ENCODE measurements around the gene CHST8. TPM values are rescaled to one million over a fixed set of nuclear protein-coding genes. Genes with fewer than 3 reads are reported as not detected.

The CHST8 gene
- total RNA-seq, 2 donors from 2014 or later = 2.7 TPM; not detected in 1

DNA sequence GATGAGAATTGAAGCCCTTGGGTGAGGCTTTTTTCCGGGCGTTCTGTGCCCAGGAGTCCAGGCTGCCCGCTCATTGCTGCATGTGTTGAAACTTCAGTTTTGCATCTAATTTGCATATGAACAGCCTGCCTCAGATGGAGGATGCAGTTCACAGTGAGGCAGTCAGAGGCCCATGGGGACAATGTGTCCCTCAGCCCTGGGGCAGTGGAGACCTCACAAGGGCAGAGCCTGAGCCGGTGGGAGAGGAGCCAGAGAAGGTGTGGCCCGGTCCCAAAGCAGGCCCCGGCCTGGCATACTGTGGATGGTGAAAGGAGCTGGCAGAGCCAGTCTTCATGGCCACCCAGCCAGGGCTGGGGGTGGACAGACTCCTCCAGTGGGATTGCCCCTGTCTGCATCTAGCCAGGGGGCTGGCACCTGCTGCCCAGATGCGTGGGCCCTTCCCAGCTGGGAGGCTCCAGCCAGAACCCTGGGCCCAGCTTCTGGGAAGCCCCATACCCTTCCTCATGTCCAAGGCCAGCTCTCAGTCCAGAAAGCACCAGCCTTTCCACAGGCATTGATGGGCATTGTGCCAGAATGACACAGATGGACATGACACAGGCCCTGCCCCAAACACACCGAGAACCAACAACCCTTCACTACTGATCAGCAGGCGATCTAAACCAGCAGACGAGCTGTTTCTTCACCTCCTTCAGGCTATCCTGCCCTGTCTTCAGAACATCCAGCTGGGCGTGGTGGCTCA is 142.0 kb downstream of the CHST8 start:
- Mint-ChIP-seq H3K27me3 (peaks cover 40% of the 10 kb centered on the region), H3K4me3 (no peak overlapping the region), H3K4me1 (no peaks in the 10 kb centered on the region), H3K36me3 (ENCODE audit: low read depth) (peaks cover 2% of the 10 kb centered on the region), H3K27ac (no peak overlapping the region)
- H3K9me3 ChIP-seq (ENCODE audit: control insufficient read depth, low read length, poor library complexity, severe bottlenecking) = no peaks in the 10 kb centered on the region
- ATAC-seq = no peak
- no peak for DNase-seq

DNA sequence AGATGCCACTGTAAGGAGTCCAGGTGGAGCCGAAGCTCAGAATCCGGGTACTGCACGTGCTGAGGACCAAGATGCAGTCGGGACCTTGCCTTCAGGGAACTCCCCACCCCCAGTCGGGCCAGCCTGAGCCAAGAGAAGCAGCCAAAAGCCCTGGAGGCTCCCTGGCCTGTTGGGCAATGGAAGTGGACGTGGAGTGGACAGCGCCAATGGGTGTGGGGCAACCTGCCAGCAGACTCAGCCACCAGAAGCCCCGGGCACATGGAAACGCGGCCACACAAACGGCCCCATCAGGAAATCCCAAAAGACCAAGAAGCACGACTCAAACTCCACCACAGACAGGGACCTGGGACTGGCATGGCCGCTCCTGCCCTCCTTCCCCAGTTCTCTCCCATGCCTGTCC is 144.9 kb downstream of the CHST8 start:
- H3K27ac Mint-ChIP-seq = no peak overlapping the region
- no peak for ATAC-seq

DNA sequence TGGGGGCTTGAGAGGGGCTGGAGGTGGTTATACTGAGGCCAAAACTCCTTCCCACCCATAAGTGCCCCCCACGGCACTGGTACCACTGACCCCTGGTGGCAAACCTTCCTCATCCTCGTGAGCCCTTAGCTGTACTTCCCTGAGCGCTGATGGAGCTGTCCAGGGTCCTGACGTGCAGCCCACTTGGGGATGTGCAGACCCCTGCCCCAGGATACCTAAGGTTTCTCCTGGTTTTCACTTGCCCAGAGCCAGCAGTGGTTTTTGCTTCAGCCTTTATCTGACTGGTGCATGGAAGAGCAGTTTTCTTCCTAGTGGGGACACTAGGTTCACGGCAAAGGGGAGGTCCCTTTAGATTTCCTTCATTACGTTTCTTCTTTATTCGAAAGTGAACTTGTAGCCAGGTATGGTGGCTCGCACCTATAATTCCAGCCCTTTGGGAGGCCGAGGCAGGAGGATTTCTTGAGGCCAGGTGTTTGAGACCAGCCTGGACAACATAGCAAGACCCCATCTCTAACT is 146.2 kb downstream of the CHST8 start:
- Mint-ChIP-seq H3K36me3 (ENCODE audit: low read depth) (peaks cover 2% of the 10 kb centered on the region), H3K27me3 (peaks cover 45% of the 10 kb centered on the region), H3K4me3 (no peak overlapping the region), H3K27ac (no peak overlapping the region), H3K4me1 (no peaks in the 10 kb centered on the region)
- ATAC-seq (no peak), DNase-seq (no peak)
- no peaks in the 10 kb centered on the region for H3K9me3 ChIP-seq (ENCODE audit: control insufficient read depth, low read length, poor library complexity, severe bottlenecking)

More for the DNA sequence above, 144.9 kb downstream of the CHST8 start:
- Mint-ChIP-seq H3K4me3 (no peak overlapping the region), H3K27me3 (peaks cover 52% of the 10 kb centered on the region), H3K4me1 (no peaks in the 10 kb centered on the region), H3K36me3 (ENCODE audit: low read depth) (peaks cover 2% of the 10 kb centered on the region)
- no peak for DNase-seq
- no peaks in the 10 kb centered on the region for H3K9me3 ChIP-seq (ENCODE audit: control insufficient read depth, low read length, poor library complexity, severe bottlenecking)

DNA sequence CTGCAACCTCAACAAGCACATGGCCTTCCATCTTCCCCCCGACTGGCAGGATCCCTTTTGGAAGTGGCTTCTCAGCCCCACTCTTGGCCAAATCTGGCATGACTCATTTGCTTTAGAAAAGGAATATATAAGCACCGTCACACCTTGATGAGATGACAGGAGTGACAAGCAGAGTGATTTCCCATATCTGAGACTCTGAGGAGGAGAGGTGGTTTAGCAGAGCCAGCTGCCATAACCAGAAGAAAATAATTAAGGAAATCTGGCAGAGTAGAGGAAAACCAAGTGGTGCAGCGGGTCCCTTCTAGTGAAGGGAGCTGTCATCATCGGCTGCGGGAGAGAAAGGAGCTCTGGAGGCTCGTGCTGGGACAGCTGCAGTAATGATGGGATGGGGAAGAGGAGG is 147.5 kb downstream of the CHST8 start:
- H3K4me3 Mint-ChIP-seq = no peak overlapping the region
- DNase-seq = no peak
- peaks cover 45% of the 10 kb centered on the region for H3K27me3 Mint-ChIP-seq
- ATAC-seq = no peak
- no peak overlapping the region for H3K27ac Mint-ChIP-seq
- no peaks in the 10 kb centered on the region for H3K9me3 ChIP-seq (ENCODE audit: control insufficient read depth, low read length, poor library complexity, severe bottlenecking)
- H3K4me1 Mint-ChIP-seq = no peaks in the 10 kb centered on the region
- H3K36me3 Mint-ChIP-seq (ENCODE audit: low read depth) = peaks cover 2% of the 10 kb centered on the region

DNA sequence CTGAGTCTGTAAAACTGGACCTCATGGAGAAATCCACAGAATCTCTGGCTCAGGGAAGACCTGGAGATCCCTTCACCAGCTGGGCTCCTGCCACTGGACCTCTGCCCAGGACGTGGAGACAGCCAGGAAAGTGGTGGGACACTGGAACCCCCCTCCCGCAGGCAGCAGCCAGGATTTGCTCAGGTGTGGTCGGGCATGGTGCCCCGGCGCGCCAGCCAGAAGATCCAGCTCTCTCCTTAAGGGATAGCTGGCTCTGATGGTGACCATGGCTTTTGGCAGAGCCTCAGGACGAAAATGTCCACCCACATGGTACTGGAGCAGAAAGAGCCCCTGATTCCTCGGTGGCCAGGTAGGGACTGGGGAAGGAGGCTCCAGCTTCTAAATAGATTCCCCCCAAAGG is 148.4 kb downstream of the CHST8 start:
- peaks cover 41% of the 10 kb centered on the region for H3K27me3 Mint-ChIP-seq
- H3K36me3 Mint-ChIP-seq (ENCODE audit: low read depth) = no peaks in the 10 kb centered on the region
- DNase-seq = no peak
- ATAC-seq = no peak
- H3K4me1 Mint-ChIP-seq = no peaks in the 10 kb centered on the region
- H3K9me3 ChIP-seq (ENCODE audit: control insufficient read depth, low read length, poor library complexity, severe bottlenecking) = no peaks in the 10 kb centered on the region
- H3K27ac Mint-ChIP-seq = no peak overlapping the region
- no peak overlapping the region for H3K4me3 Mint-ChIP-seq

DNA sequence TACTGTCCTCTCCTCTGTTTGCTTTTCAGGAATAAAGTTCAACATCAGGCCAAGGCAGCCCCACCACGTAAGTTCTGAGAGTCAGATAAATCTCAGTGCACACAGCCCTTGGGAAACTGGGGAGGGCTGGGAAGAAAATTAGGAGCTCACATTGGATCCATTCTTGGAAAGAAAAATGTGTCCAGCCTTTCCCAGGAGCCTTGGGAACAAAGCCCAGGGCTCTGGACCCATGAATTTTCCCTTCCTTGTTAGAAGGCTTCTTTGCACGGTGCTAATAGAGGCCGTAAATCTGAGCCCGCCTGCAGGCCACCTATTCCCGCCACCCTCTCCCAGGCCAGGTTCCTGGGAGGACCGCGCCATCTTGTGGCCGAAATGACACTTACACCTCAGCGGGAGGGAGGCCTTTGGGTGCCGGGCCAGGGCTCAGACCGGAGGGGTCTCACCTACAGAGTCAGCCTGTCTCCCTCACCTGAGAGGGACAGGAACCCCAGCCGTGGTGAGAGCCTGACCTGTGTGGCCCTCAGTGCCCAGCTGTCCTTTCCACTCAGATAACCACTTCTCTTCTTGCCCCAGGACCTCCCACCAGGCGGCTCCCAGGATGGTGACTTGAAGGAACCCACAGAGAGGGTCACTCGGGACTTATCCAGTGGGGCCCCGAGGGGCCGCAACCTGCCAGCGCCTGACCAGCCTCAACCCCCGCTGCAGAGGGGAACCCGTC is 149.8 kb downstream of the CHST8 start:
- Mint-ChIP-seq H3K4me1 (peaks cover 7% of the 10 kb centered on the region), H3K27me3 (peaks cover 45% of the 10 kb centered on the region), H3K36me3 (ENCODE audit: low read depth) (no peaks in the 10 kb centered on the region), H3K27ac (no peak overlapping the region), H3K4me3 (no peak overlapping the region)
- ATAC-seq = peak; percentile 83
- H3K9me3 ChIP-seq (ENCODE audit: control insufficient read depth, low read length, poor library complexity, severe bottlenecking) = no peaks in the 10 kb centered on the region
- DNase-seq = peak; percentile 50 to 77 (median 57)

DNA sequence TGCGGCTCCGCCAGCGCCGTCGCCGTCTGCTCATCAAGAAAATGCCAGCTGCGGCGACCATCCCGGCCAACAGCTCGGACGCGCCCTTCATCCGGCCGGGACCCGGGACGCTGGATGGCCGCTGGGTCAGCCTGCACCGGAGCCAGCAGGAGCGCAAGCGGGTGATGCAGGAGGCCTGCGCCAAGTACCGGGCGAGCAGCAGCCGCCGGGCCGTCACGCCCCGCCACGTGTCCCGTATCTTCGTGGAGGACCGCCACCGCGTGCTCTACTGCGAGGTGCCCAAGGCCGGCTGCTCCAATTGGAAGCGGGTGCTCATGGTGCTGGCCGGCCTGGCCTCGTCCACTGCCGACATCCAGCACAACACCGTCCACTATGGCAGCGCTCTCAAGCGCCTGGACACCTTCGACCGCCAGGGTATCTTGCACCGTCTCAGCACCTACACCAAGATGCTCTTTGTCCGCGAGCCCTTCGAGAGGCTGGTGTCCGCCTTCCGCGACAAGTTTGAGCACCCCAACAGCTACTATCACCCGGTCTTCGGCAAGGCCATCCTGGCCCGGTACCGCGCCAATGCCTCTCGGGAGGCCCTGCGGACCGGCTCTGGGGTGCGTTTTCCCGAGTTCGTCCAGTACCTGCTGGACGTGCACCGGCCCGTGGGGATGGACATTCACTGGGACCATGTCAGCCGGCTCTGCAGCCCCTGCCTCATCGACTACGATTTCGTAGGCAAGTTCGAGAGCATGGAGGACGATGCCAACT is 150.5 kb downstream of the CHST8 start:
- H3K4me1 Mint-ChIP-seq = peaks cover 7% of the 10 kb centered on the region
- no peaks in the 10 kb centered on the region for H3K36me3 Mint-ChIP-seq (ENCODE audit: low read depth)
- DNase-seq = no peak
- H3K27ac Mint-ChIP-seq = no peak overlapping the region
- H3K9me3 ChIP-seq (ENCODE audit: control insufficient read depth, low read length, poor library complexity, severe bottlenecking) = no peaks in the 10 kb centered on the region
- ATAC-seq = no peak
- peaks cover 37% of the 10 kb centered on the region for H3K27me3 Mint-ChIP-seq
- H3K4me3 Mint-ChIP-seq = no peak overlapping the region

DNA sequence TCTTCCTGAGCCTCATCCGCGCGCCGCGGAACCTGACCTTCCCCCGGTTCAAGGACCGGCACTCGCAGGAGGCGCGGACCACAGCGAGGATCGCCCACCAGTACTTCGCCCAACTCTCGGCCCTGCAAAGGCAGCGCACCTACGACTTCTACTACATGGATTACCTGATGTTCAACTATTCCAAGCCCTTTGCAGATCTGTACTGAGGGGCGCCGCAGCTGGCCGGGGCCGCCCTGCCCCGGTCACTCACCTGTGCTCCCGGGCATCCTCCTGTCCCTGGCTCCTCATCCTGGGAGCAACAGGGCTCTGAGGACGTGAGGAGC is 151.1 kb downstream of the CHST8 start:
- H3K4me1 Mint-ChIP-seq = peaks cover 7% of the 10 kb centered on the region

DNA sequence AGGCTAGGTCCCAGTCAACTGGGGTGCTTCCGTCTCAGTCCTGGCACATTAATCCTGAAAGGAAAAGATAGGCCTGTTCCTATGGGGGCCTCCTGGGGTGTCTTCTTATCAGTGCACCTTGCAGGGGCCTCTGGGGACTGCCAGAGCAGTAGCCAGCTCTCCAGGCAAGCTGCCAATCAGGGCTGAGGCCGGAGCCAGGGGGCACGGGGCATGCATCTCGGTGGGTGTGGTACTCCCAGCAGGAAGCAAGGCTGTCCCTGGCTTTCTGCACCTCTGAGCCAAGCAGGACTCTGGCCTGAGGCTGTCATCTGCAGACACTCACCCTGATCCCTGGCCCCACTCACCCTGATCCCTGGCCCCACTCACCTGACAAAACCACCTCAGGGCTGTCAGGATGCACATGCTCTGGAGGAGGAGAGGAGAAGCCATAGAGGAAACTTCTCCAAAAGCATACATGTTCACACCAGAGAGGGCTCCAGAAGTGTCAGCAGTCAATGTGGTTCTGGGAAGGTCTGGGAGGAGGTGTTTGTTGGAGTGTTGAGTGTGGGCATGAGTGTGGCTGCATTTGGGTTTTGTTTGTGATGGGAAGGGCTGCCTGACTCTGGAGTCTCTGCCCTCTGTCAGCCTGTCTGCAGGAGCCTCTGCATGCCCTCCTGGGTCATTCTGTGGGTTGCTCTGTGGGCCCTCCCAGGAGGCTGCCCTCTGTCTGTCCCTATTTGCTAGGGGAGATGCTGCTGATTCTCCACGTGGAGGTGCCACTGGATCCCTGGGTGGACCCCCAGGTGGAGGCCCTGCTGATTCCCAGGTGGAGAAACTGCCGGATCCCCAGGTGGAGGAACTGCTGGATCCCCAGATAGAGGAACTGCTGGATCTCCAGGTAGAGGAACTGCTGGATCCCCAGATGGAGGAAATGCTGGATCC is 152.2 kb downstream of the CHST8 start:
- ATAC-seq = no peak
- no peak overlapping the region for H3K4me3 Mint-ChIP-seq
- H3K27ac Mint-ChIP-seq = no peak overlapping the region

More for the DNA sequence above, 151.1 kb downstream of the CHST8 start:
- Mint-ChIP-seq H3K27me3 (peaks cover 33% of the 10 kb centered on the region), H3K27ac (no peak overlapping the region), H3K4me3 (no peak overlapping the region), H3K36me3 (ENCODE audit: low read depth) (no peaks in the 10 kb centered on the region)
- H3K9me3 ChIP-seq (ENCODE audit: control insufficient read depth, low read length, poor library complexity, severe bottlenecking) = no peaks in the 10 kb centered on the region
- no peak for ATAC-seq
- no peak for DNase-seq

DNA sequence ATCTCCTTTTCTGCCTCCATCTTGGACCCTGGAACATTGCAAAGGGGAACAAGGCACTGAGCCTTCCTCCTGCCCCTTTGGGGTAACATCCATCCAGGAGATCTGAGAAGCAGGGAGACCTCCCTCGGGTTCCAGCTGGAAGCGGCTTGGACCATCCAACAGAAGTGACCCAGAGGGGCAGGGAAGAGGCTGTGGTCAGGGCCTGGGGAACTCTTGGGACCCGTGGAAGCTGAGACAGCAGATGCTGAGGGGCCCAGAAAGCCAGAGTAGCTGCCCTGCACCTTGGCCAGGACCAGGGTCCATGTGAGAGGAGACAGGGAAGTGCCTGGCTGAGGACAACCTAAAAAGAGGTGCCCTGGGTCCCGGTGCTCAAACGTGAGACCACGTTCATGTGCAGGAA is 153.0 kb downstream of the CHST8 start:
- DNase-seq (no peak), ATAC-seq (no peak)
- Mint-ChIP-seq H3K36me3 (ENCODE audit: low read depth) (no peaks in the 10 kb centered on the region), H3K27me3 (peaks cover 38% of the 10 kb centered on the region), H3K4me1 (peaks cover 13% of the 10 kb centered on the region), H3K27ac (no peak overlapping the region), H3K4me3 (no peak overlapping the region)
- no peaks in the 10 kb centered on the region for H3K9me3 ChIP-seq (ENCODE audit: control insufficient read depth, low read length, poor library complexity, severe bottlenecking)

More for the DNA sequence above, 152.2 kb downstream of the CHST8 start:
- no peak for DNase-seq
- H3K9me3 ChIP-seq (ENCODE audit: control insufficient read depth, low read length, poor library complexity, severe bottlenecking) = no peaks in the 10 kb centered on the region
- Mint-ChIP-seq H3K27me3 (peaks cover 37% of the 10 kb centered on the region), H3K4me1 (peaks cover 12% of the 10 kb centered on the region), H3K36me3 (ENCODE audit: low read depth) (no peaks in the 10 kb centered on the region)

DNA sequence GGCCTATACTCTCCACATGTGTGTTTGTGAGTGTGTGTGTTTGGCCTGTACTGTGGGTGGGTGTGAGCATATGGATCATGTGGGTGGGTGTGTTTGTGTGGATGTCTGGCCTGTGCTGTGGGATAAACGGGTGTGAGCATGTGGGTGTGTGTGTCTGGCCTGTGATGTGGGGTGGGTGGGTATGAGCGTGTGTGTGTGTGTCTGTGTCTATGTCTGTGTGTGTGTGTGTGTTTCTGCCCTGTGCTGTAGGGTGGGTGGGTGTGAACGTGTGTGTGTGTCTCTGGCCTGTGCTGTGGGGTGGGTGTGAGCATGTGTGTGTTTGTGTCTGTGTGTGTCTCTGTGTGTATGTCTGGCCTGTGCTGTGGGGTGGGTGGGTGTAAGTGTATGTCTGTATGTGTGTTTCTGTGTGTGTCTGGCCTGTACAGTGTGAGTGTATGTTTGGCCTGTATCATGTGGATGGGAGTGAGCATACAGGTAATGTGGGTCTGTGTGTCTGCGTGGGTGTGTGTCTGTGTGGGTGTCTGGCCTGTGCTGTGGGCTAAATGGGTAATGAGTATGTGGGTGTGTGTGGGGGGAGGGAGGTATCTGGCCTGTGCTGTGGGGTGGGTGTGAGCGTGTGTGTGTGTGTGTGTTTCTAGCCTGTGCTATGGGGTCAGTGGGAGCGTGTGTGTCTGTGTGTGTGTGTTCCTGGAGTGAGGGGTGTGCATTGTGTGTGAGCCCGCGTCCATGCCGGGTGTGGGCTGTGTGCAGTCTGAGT is 154.2 kb downstream of the CHST8 start:
- H3K4me3 Mint-ChIP-seq = no peak overlapping the region
- H3K4me1 Mint-ChIP-seq = peaks cover 16% of the 10 kb centered on the region
- ATAC-seq = no peak
- DNase-seq = no peak
- H3K27ac Mint-ChIP-seq = no peak overlapping the region
- no peaks in the 10 kb centered on the region for H3K9me3 ChIP-seq (ENCODE audit: control insufficient read depth, low read length, poor library complexity, severe bottlenecking)
- peaks cover 39% of the 10 kb centered on the region for H3K27me3 Mint-ChIP-seq
- no peaks in the 10 kb centered on the region for H3K36me3 Mint-ChIP-seq (ENCODE audit: low read depth)

DNA sequence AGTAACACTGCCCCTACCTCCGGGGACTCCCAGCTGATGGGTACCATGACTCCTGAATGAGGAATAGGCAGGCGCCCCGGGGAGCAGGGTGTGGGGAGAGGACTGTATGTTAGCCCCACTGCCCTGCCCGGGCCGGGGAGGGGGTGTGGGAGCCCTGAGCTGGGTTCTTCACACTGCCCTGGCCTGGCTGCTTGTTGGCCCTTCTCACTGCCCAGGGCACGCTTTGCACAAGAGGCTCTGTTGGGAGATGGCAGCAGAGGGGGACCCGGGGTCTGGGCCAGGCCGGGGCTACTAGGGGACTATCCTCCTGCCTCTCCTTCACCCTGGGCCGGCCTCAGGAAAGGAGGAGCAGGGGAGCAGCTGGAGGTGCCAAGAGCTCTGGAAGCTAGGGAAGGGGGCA is 155.6 kb downstream of the CHST8 start:
- DNase-seq = no peak
- Mint-ChIP-seq H3K36me3 (ENCODE audit: low read depth) (no peaks in the 10 kb centered on the region), H3K27ac (no peak overlapping the region), H3K4me1 (peaks cover 18% of the 10 kb centered on the region), H3K4me3 (no peak overlapping the region), H3K27me3 (peaks cover 39% of the 10 kb centered on the region)
- no peak for ATAC-seq
- no peaks in the 10 kb centered on the region for H3K9me3 ChIP-seq (ENCODE audit: control insufficient read depth, low read length, poor library complexity, severe bottlenecking)

All from T-helper 17 cell (primary cell).